Lower leg skin (tissue), 4 donors: Measurements from ENCODE around the gene GPC6. TPM values are rescaled to one million over a fixed set of nuclear protein-coding genes. Genes with fewer than 3 reads are reported as not detected.

Experiments
- DNase-seq, 2 donors: peaks; one replicate each; pipeline ENCODE4 v3.0.0-alpha.2; 2019; ENCODE audit warnings: low spot score in 2 of 2
- H3K4me3 ChIP-seq: fragments of 200-600 bp; sonication (generic); 2 replicates; pipeline ENCODE4 v1.5.1; 2017; ENCODE audit warnings: mild to moderate bottlenecking, low read depth; ENCODE audit not compliant: poor library complexity, severe bottlenecking
- POLR2A ChIP-seq, 2 donors: fragments of 450-650 bp; IDR thresholded peaks; one replicate each; pipeline ENCODE4 v1.6.1; 2016 to 2017; ENCODE audit warnings: antibody characterized with exemption in 2 of 2, mild to moderate bottlenecking in 1 of 2, moderate library complexity in 1 of 2
- WGBS, 2 donors: methylation state at CpG; one replicate each; pipeline ENCODE4 v1.1.5; 2018; 5-methylcytosine and 5-hydroxymethylcytosine counted together
- intact Hi-C: fragments of 100-400 bp; cut with DNase I; formaldehyde crosslinking; loops from one replicate; pipeline ENCODE4 v1.15.0; 2023; ENCODE audit warnings: low total_unique reads
- total RNA-seq, 4 donors: library from RNA; depleted of rRNA; stranded (reverse); fragments of >200 nt; gene quantifications; one replicate each; pipeline ENCODE4 v1.1.0, GENCODE V29; 2016
- TF ChIP-seq, protein P1 (sequence below), 3 donors: fragments of 450-650 bp; IDR thresholded peaks; one replicate each; pipeline ENCODE4 v1.5.1; 2016; ENCODE audit warnings: antibody characterized with exemption in 3 of 3, mild to moderate bottlenecking in 3 of 3, moderate library complexity in 2 of 3

GPC6 gene
- total RNA-seq, 4 donors from 2014 or later: 1.4 to 5.2 (median 2.5) TPM

DNA sequence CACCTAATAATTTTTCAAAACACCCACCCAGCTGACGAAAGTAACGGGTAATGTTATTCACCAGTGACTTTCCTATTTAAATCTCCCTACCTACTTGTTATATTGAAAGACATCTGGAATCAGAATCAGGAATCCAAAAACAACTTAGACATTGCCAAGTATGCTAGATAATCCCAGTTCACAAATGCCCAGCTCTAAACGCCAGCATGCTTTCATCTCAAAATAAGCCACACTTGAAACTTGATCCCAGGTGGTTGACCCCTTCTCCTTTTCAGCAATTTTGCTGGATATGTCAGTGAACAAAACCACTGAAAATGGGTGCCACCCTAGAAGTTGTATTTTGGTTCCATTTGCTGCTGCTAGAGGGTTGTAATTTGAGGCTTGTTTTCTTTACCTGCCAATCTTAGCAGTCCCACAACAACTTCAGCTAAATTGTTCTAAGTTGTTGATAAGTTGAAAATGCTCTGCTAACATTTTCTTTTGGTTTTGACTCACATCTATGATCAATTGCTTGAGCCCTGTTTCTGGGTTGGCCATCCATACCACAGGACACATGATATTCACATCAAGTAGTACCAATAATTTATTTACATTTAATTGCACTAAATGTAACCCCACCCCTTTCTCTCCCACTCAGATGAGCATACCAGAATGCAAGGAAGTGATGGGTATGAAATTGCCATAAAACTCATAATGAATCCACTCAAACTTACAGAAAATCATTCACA, 1186.4 kb downstream of the GPC6 start:
- 33 to 46% methylated on average over 3 of the region's 3 CpGs for WGBS, 2 donors
- no peak overlapping the region for H3K4me3 ChIP-seq
- no peak for TF ChIP-seq POLR2A (IDR thresholded peaks at IDR 0.05)
- TF ChIP-seq, protein P1, sequence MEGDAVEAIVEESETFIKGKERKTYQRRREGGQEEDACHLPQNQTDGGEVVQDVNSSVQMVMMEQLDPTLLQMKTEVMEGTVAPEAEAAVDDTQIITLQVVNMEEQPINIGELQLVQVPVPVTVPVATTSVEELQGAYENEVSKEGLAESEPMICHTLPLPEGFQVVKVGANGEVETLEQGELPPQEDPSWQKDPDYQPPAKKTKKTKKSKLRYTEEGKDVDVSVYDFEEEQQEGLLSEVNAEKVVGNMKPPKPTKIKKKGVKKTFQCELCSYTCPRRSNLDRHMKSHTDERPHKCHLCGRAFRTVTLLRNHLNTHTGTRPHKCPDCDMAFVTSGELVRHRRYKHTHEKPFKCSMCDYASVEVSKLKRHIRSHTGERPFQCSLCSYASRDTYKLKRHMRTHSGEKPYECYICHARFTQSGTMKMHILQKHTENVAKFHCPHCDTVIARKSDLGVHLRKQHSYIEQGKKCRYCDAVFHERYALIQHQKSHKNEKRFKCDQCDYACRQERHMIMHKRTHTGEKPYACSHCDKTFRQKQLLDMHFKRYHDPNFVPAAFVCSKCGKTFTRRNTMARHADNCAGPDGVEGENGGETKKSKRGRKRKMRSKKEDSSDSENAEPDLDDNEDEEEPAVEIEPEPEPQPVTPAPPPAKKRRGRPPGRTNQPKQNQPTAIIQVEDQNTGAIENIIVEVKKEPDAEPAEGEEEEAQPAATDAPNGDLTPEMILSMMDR (IDR thresholded peaks at IDR 0.05): no peak
- no peak for DNase-seq
- intact Hi-C loops: no loop called here

DNA sequence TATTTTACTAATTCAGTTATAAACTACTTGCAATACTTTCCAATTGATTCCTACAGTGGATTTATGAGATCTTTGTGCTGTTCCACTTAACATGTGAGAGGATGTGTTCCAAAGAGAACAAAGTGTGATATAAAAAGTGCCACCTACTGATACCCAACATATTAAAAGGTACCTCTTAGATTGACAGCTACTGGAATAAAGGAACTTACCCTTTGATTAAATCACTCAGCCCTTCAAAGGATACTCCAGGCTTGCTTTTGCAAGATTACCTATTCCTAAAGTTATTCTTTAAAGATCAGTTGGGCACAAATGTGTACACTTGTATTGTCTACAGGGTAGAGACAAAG, 1187.0 kb downstream of the GPC6 start:
- TF ChIP-seq, protein P1 (IDR thresholded peaks at IDR 0.05): no peak
- TF ChIP-seq POLR2A (IDR thresholded peaks at IDR 0.05): no peak

DNA sequence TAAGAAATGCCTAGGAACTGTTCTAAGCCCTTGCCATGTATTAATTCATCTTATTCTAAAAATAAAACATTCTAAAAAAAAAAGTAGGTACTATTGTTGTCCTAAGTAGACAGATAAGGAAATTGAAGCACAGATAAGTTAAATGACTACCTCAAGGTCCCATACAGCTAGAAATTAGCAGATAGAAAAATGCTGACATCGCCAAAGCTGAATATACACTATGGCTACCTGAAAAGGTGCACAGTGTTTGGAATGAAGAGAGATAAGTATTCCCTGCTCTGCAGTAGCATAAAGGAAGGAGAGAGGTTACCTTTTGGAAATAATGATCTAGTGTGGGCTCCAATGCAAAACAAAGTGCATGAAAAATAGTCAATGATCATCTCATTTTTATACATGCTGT, 1187.5 kb downstream of the GPC6 start:
- TF ChIP-seq POLR2A (IDR thresholded peaks at IDR 0.05): no peak
- TF ChIP-seq, protein P1 (IDR thresholded peaks at IDR 0.05): no peak
- no peak overlapping the region for H3K4me3 ChIP-seq
- intact Hi-C loops: no loop called here
- no peak for DNase-seq
- 97 to 100% methylated on average over 1 of the region's 1 CpG for WGBS, 2 donors

More for the DNA sequence above, 1187.0 kb downstream of the GPC6 start:
- DNase-seq: no peak
- no peak overlapping the region for H3K4me3 ChIP-seq
- intact Hi-C loops: no loop called here

DNA sequence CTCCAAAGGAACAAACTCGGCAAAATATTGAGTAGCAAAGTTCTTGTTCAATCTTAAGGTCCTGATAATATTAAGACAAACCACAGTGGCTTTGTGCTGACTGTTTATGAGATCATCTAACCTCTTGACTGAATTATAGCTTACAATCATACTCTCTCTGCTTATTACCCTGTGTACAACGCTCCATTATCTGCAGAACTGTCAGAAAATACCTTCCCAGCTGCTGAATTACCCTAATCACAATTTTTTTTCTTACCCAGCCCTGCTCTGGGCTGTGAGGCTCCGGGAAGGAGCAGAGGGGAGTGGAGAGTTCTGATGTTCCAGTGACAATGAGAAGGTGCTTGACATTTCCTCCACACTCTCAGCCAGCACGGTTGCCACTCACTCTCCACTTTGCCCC, 1188.1 kb downstream of the GPC6 start:
- intact Hi-C loops: no loop called here
- no peak for DNase-seq
- H3K4me3 ChIP-seq: no peak overlapping the region
- TF ChIP-seq POLR2A (IDR thresholded peaks at IDR 0.05): no peak
- TF ChIP-seq, protein P1 (IDR thresholded peaks at IDR 0.05): no peak
- 36 to 43% methylated on average over 4 of the region's 4 CpGs for WGBS, 2 donors

DNA sequence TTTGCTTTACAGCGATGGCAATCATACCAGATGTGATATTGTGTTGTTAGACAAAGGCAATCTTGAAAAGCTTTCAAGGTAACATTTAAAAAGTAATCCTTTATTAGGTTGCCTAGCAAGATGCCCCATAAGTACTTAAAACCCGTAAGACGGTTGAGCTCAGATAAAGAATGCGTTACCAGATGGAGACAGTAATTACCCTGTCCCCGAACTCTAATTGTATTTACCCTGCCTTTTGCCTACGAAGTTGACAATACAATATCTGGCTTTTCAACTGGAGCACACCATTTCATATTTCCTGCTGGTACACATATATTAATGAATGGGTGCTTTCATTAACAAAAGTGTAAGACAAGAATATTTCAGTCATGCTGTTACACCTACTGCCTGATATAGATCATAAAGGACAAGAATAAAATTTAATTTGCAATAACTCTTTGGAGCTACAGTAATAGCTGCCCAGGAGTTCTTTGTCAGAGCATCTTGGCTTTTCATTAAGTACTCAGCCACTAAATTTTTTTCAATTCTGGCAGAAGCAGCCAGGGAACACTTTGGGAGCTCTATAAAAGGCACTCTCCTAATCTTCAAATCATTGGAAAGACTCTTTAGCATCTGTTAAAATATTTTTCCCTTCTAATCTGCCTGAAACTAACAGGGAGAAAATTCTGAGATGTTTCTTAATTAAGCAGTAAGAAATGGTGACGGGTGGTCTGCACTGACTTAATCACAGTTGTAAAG, 1189.1 kb downstream of the GPC6 start:
- intact Hi-C loops: no loop called here
- TF ChIP-seq, protein P1 (IDR thresholded peaks at IDR 0.05): no peak
- TF ChIP-seq POLR2A (IDR thresholded peaks at IDR 0.05): no peak
- no peak overlapping the region for H3K4me3 ChIP-seq
- DNase-seq: no peak
- 72 to 73% methylated on average over 7 of the region's 7 CpGs for WGBS, 2 donors
